Sigmoid colon (tissue), 3 donors: ENCODE results near the gene SDCBP2.

Experiments
- POLR2A ChIP-seq, 2 donors: fragments of 450-650 bp; IDR thresholded peaks; one replicate each; pipeline ENCODE4 v1.6.1; 2016; ENCODE audit warnings: antibody characterized with exemption in 2 of 2, mild to moderate bottlenecking in 2 of 2, moderate library complexity in 2 of 2
- TF ChIP-seq, protein P1 (sequence below), 4 experiments: fragments of 450-650 bp in 3 of 4; fragments of 200-600 bp in 1 of 4; IDR thresholded peaks; one replicate each; pipeline ENCODE4 v1.5.1; 2016 to 2019; ENCODE audit warnings: antibody characterized with exemption in 4 of 4, mild to moderate bottlenecking in 3 of 4, moderate library complexity in 2 of 4

DNA sequence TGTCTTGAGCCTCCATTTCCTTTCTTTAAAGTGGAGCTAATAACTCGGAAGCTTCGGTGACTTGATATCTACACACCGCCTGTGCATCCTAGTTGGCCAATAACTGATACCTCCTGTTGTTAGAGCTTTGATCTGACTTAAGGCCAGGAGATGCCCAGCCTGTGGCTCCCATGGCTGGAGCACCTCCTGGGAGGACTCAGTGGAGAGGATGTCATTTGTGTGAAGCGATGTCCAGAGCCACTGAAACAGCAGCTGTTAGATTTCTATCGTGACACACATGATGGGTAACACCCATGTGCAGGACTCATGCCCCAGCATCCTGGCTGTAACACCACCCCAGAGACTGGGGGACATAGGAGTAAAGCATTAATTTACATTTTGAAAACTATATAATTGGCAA, 30.8 kb downstream of the SDCBP2 start:
- TF ChIP-seq, protein P1, sequence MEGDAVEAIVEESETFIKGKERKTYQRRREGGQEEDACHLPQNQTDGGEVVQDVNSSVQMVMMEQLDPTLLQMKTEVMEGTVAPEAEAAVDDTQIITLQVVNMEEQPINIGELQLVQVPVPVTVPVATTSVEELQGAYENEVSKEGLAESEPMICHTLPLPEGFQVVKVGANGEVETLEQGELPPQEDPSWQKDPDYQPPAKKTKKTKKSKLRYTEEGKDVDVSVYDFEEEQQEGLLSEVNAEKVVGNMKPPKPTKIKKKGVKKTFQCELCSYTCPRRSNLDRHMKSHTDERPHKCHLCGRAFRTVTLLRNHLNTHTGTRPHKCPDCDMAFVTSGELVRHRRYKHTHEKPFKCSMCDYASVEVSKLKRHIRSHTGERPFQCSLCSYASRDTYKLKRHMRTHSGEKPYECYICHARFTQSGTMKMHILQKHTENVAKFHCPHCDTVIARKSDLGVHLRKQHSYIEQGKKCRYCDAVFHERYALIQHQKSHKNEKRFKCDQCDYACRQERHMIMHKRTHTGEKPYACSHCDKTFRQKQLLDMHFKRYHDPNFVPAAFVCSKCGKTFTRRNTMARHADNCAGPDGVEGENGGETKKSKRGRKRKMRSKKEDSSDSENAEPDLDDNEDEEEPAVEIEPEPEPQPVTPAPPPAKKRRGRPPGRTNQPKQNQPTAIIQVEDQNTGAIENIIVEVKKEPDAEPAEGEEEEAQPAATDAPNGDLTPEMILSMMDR (IDR thresholded peaks at IDR 0.05), result no peak
- no peak for TF ChIP-seq POLR2A (IDR thresholded peaks at IDR 0.05)
